Neural progenitor cell (in vitro differentiated cells): ENCODE data around the gene PANK2.

Experiments
- EZH2 ChIP-seq: fragments of 200-600 bp; sonication (generic); IDR thresholded peaks from 2 replicates; pipeline ENCODE4 v1.6.1; 2017; ENCODE audit warnings: antibody characterized with exemption, mild to moderate bottlenecking, moderate library complexity
- EZH2phosphoT487 ChIP-seq: fragments of 200-600 bp; sonication (generic); IDR thresholded peaks from 2 replicates; pipeline ENCODE4 v1.6.1; 2017; ENCODE audit warnings: antibody characterized with exemption
- TF ChIP-seq, protein P1 (sequence below): fragments of 200-600 bp; sonication (generic); IDR thresholded peaks from 2 replicates; pipeline ENCODE4 v1.5.1; 2017; ENCODE audit warnings: antibody characterized with exemption, mild to moderate bottlenecking

DNA sequence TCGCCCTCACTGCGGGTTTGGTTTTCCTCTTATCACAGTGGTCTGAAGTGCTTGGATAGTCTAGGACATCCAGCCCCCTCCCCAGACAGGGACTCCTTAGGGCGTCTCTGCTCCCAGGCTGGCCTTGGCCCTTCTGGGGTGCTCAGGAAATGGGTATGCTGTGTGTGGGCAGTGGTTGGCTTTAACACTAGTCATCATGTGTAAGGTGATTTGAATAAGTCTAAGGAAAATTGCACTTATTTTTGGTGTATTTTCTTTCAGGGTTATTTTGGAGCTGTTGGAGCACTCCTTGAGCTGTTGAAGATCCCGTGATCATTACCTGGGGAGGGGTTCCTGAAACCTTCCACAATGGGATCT lies 33.8 kb downstream of the PANK2 start:
- TF ChIP-seq, protein P1, sequence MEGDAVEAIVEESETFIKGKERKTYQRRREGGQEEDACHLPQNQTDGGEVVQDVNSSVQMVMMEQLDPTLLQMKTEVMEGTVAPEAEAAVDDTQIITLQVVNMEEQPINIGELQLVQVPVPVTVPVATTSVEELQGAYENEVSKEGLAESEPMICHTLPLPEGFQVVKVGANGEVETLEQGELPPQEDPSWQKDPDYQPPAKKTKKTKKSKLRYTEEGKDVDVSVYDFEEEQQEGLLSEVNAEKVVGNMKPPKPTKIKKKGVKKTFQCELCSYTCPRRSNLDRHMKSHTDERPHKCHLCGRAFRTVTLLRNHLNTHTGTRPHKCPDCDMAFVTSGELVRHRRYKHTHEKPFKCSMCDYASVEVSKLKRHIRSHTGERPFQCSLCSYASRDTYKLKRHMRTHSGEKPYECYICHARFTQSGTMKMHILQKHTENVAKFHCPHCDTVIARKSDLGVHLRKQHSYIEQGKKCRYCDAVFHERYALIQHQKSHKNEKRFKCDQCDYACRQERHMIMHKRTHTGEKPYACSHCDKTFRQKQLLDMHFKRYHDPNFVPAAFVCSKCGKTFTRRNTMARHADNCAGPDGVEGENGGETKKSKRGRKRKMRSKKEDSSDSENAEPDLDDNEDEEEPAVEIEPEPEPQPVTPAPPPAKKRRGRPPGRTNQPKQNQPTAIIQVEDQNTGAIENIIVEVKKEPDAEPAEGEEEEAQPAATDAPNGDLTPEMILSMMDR: no peak
- TF ChIP-seq EZH2: no peak
- TF ChIP-seq EZH2phosphoT487: no peak
